NCI-H510A (cell line): ENCODE data around the gene OGG1.
"Not testable (repeated sequence)": the region's sequence is repeated elsewhere in the genome, so short reads cannot be mapped to it uniquely, and the experiment has no call there.

Source experiments
- DNase-seq: peaks from one replicate; lab custom pipeline; 2025; lab: John Stamatoyannopoulos, UW

The OGG1 gene

DNA sequence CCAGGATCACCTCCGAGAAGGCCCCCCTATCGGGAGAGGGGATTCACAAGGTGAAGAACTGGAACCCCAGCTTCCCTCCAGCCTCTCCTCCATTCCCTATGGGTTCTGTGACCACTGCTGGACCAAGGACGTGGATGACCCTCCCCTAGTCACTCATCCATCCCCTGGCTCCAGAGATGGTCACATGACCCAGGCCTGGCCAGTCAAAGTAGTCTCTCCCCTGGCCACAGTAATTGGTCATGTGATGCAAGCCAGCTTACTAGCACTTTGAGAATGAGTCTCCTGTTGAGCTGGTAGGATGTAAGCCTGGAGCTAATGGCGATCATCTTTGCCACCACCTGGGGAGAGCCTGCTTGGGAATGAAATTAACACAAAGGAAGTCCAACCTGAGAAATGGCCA lies 16.1 kb downstream of the OGG1 start:
- DNase-seq, result no peak

DNA sequence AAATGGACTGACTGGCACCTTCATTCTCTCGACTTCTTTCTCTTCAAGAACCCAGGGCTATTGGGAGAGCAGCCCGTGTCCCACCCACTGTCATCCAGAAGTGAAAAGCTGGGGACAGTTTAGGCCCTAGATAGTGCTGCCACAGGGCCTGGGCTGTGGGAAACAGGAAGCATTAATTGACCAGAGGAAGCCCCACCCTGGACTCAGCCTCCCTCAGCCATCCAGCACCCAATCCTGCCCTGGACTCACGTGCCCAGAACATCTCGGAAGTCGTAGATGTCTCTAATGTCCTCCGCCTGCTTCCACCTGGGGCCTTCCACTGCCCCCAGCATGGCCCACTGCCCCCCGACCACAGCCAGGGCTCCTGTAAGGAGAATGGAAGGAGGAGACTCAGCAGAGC lies 17.7 kb downstream of the OGG1 start:
- DNase-seq, result no peak

GRCh38 chr3:9768141-9768775 lies 18.5 kb downstream of the OGG1 start:
- no peak for DNase-seq

DNA sequence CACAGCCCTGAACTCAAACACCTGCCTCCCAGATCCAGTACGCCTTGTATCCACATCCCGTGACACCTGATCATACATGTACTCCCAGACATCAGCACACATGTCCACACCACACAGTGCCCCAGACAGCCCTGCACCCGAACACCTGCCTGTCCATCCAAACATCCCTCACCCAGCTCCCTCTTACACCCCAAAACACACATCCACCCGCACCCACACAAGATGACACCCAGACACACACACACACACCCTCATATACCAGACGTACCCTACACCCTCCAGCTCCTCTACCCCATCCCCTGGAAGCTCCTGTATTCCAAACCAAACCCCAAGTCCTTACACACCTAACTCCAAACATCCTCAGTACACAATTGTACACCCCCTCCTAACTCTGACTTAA lies 19.3 kb downstream of the OGG1 start:
- no peak for DNase-seq

DNA sequence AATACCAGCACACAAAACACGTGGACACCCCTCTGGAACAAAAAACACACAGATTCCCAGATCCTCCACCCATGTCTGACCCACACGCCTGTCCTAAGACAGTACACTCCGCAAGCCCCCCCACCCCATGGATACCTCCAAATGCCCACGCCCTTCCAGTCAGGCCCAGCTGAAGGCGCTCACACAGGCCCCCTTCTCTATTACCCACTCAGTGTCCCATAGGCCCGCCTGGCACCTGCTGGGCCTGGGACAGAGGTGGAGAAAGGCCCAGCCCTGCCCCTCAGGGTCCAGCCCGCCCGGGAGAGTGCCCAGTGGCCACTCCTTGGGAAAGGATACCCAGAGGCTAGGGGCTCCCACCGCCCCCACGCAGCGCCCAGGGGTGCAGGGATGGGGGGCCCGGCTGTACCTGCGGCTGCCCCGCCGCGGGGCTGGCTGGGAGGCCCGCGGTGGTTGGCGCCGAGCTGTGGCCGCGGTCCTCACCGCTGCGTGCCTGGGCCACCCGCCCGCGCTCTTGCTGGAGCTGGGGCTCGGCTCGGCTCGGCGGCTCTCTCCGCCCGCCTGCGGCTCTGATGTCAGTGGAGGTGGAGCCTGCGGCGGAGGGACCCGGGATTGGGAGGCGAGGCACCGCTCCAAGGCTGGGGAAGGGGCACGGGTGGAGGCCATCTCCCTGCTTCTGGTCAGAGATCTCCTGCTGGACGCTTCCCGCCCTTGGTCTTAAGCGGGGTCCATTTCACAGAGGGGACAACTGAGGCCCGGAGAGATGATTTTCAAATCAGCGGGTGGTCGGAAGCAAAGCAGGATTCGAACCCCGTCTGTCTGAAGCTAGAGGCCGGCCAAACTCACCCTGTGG lies 19.9 kb downstream of the OGG1 start, which contains the start of gene CAMK1:
Gene CAMK1, minus strand, starts transcription at position 522 of the 850 bp plus-strand sequence. CDS start 2,198 bp downstream, outside the sequence.
- DNase-seq, result peak; percentile 35

DNA sequence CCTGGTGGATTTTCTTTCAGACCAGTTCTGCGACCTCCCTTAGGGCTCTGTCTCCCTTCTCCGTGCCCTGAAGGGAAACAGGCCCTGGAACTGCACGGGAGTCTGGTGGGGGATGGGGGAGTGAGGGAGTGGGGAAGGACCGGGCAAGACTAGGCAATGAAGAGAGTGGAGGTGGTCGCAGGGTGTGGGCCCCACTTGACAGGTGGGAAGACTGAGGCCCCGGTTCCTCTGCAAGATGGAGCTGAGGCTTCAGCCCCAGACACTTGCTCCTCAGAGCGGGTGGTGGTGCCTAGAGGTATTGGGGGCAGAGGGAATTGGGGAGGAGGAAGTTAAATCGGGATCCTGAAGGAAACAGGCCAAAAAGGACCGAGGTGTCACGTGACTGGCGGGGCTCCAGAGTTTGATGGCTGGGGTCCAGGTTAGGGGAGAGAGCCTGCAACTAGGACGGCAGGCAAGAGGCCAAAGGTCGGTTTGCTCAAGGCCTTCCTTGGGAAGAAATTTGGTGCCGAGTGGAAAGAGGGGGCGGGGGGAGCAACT lies 20.6 kb downstream of the OGG1 start:
- DNase-seq, result no peak

GRCh38 chr3:9771007-9771406 lies 21.3 kb downstream of the OGG1 start:
- DNase-seq, result not testable (repeated sequence)

- no peak for DNase-seq
Observed at GRCh38 chr3:9776896-9777693, 27.3 kb downstream of the OGG1 start.

DNA sequence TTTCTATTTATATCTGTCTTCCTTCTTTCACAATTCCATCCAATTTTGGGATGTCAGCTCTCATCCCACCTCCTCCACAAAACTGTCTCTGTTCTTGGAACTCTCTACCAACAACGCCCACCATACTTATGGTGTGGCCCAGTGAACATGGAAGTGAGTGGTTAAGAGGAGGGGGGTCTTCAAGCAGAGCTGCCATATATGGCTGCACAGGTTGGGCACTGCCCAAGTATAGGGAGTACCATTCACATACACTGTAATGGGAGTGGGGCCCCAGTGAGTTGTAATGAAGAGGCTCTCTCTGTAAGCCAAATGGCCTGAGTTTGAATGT lies 27.9 kb downstream of the OGG1 start:
- no peak for DNase-seq

DNA sequence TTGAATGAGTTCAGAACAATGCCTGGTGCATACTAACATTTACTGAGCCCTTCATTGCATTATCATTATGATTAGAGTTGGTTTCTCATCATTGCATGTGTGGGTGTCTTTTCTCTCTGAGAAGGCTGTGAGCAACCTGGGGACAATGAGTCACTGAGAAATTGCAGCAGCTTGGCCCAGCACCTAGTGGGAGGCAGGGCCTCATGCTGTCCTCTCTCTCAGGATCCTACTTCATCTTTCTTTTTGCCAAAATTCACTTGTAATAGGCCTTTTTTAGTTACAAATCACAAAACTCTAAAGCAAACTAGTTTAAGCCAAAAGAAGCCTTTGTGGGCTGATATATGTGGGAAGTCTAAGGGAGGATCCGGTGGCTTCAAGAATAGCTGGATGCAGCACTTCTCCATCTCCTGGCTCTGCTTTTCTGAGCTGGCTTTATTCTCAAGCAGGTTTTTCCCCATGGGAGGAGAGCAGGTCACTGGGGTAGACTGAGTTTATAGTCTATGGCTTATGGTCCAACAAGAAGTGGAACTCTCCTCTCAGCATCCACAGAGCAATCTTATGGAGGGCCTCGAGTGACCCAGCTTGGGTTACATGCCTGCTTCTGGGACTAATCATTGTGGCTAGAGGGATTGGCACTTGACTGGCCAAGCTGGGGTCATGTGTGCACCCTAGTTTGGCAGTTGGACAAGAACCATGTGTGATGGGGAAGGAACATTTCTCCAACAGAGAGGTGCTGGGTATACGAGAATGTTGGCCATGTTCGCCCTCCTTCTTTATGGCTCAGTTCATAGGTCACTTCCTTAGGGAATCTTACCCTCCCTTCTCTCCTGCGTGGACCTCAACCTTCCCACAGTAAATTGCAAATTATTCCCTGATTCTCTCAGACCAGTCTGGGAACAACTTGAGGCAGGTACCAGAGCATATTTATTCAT lies 28.7 kb downstream of the OGG1 start:
- DNase-seq, result no peak

- no peak for DNase-seq
Observed at GRCh38 chr3:9779075-9779593, 29.4 kb downstream of the OGG1 start.

DNA sequence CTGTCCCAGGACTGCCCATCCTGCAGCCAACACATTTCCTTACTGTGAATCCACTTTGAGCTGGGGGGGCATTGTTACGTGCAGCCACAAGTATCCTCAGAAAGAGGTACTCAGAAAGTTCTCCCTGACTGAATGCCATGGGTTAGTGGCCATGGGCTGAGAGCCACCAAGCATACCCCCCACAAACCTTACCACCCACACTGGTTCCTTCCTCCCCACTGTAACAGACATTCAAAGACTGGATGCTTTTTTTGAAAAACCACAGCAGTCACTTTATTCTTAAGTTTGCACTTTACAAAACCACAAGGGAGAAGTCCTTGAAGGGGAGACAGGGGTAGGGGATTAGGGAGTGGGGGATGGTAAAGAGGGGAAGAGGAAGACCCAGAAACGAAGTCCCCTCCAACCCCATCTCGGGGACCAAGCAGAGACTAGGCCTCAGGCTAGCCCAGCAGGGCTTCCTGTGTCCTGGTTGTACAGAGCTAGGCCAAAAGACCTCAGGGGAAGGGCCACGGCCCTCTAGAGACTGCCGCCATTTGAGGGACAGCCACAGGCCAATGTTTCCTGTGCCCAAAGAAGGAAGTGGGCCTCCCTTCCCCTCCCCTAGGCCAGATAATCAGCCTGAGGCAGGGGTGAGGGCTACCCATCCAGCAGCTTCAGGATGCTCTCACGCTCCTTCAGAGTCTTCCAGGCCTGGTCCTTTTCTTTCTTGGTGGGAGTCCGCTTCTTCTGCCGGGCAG lies 30.1 kb downstream of the OGG1 start:
- no peak for DNase-seq

DNA sequence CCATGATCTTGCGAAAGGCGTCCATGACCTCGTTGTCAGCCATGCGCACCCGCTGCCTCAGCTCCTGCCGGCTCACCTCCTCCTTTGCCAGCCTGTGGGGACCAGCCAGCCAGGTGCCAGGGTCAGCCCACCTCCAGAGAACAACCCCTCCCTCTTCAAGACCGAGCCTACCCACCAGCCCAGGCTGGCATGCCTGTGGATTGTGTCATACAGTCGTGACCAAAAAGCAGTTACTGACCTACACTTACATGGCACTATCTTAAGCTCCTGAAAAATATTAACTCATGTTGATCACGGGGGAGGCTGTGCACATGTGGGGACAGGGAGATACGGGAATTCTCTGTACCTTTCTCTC lies 30.7 kb downstream of the OGG1 start:
- no peak for DNase-seq

DNA sequence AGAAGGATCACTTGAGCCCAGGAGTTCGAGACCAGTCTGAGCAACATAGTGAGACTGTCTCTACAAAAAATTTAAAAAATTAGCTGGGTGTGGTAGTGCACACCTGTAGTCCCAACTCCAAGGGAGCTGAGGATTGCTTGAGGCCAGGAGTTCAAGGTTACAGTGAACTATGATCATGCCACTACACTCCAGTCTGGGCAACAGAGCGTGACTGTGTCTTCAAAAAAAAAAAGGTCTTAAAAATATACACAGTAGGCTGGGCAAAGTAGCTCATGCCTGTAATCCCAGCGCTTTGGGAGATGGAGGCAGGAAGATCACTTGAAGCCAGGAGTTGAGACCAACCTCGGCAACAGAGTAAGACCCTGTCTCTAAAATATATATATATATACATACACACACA lies 31.2 kb downstream of the OGG1 start:
- no peak for DNase-seq

DNA sequence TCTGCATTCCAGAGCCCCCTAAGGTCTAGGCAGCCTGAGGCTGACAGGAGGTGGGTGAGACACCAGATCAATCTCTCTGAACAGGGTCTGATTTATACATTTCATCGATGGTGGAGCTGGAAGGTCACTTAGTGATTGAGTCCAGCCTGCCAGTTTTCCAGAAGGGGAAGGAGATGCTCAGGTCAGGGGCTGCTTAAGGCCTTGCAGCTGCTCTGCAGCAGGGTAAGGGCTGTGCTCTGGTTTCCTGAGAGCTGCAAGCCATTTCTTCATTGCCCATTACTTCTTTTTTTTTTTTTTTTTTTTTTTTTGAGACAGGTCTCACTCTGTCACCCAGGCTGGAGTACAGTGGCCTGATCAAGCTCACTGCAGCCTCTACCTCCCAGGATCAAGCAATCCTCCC lies 31.8 kb downstream of the OGG1 start:
- DNase-seq, result no peak

DNA sequence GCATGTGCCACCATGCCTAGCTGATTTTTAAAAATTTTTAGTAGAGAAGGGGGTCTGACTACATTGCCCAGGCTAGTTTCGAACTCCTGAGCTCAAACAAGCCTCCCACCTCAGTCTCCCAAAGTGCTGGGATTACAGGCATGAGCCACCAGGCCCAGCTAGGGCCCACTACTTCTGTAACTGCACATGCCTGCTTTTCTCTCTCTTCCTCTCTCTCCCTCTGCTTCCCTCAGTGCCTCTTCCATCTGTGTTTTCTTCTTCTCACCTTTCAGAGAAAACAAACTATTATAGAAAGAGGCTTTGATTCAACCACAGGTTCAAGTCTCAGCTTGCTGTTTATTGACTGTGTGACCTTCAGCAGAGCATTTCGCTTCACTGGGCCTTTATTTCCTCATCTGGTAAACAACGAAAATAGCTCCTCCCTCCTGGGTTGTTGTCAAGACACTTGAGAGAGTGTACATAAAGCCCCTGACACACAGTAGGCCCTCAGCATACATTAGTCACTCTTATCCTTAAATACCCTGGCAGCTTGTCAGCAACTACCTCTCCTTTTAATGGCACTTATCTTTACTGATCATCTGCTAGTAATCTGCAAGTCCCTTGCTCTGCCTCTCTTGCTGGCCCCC lies 32.3 kb downstream of the OGG1 start:
- DNase-seq, result no peak

DNA sequence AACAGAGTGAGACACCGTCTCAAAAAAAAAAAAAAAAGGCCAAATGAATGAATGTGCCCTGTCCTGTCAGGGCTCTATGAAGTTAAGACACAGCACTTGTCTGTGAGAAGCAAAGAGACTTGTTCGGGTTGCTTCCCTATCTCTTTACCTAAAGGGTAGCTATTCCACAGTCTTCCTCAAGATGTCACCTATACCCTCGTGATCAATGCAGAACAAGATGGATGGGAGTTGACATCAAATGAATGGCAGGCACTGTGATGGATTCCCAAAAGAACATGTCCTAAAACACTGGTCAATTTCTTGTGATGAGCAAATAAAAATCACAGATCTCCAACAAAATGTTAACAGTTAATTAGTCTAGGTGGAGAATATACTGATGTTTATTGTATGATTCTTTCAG lies 33.0 kb downstream of the OGG1 start:
- DNase-seq, result no peak

GRCh38 chr3:9783954-9784353 lies 34.2 kb downstream of the OGG1 start:
- no peak for DNase-seq

DNA sequence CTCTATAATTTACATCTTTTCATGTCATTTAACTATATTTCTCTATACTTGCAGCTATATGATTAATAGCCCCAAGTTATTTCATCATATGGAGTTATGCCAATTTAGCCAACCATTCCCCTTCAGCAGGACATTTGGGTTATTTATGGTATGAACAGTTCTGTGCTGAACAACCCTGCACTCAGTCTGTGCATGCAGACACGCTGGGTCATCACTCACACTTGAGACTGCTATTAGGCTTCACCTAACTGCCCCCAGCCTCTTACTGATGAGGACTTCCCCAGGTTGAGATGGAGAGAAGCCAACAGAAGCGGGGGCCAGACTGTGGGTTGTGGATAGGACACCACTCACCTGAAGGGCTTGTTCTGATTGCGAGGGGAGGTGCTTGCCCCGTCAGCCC lies 35.2 kb downstream of the OGG1 start:
- no peak for DNase-seq

DNA sequence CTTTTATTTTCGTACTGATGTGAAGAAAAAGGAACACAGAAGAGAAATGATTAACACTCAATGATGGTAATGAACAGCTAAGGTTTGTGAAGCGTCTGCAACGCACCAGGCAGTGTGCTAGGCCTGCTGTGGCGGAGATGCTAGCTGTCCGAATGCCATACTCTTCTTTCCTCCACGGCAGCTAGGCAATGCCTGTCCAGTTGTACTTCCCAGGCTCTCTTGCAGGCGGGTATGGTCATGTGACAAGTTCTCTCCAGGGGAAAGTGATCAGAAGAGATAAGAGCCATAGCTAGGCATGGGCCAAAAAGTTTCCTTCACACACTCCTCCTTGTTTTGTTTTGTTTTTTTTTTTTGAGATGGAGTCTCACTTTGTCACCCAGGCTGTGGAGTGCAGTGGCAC lies 35.9 kb downstream of the OGG1 start:
- DNase-seq, result no peak
